PC-3 (cell line): ENCODE data around the gene LFNG.

Experiments
- CTCF ChIP-seq: fragments of 300-600 bp; sonication (generic); conservative IDR thresholded peaks from 2 replicates; pipeline ENCODE4 v1.5.1; 2017; ENCODE audit warnings: antibody characterized with exemption, low read depth, mild to moderate bottlenecking, low read length
- EZH2 ChIP-seq: fragments of 300-600 bp; sonication (generic); IDR thresholded peaks from one replicate; pipeline ENCODE4 v1.6.1; 2017; ENCODE audit warnings: antibody characterized with exemption, mild to moderate bottlenecking, low read length; ENCODE audit not compliant: unreplicated experiment
- EZH2phosphoT487 ChIP-seq: fragments of 300-600 bp; sonication (generic); IDR thresholded peaks from 2 replicates; pipeline ENCODE4 v1.6.1; 2018; ENCODE audit warnings: mild to moderate bottlenecking, antibody characterized with exemption, low read length, borderline replicate concordance

DNA sequence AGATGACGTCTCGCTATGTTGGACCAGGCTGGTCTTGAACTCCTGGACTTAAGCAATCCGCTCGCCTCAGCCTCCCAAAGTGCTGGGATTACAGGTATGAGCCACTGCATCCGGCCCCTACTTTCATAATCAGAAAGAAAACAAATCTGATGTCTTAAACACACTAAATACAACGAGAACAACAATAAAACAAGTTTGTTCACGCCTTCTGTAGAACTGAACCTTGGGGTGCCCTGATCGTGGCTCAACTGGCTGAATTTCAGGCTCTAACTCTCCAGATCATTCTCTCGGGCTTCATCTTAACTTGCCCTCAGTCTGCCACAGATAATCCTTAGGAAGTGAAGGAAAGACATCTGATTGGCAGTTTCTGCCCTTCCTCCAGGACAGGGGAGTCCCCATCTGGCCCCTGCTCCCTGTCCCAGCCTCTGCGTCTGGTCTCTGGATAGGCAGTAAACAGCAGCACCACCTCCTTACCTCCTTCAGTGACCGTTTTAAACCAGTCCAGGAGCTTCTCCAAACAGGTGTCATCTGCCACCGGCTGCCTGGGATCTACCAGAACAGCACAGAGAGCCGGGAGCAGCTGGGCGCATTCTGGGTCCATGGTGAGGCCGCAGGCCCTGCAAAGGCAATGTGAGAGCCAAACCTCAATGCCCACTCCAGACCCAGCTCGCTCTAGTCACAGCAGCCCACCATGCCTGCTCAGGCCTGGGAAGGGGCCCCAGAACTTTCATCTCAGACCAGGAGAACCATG lies 34.4 kb downstream of the LFNG start:
- TF ChIP-seq CTCF, result no peak
- TF ChIP-seq EZH2, result no peak
- TF ChIP-seq EZH2phosphoT487, result no peak
